H1 (cell line): ENCODE data around the gene ZNF469. TPM values are rescaled to one million over a fixed set of nuclear protein-coding genes. Genes with fewer than 3 reads are reported as not detected.

ENCODE experiments used
- CTCF ChIA-PET: fragments of 300-600 bp; sonication (Branson Sonifier 250); formaldehyde crosslinking; loops from one replicate; lab custom pipeline; 2021; ENCODE audit not compliant: partially characterized antibody; lab: Charles Lee
- POLR2A ChIA-PET: fragments of 300-600 bp; sonication (Branson Sonifier 250); formaldehyde crosslinking; loops from one replicate; lab custom pipeline; 2021; ENCODE audit warnings: inconsistent platforms; ENCODE audit not compliant: partially characterized antibody; lab: Charles Lee
- DNase-seq, 2 experiments: peaks; one replicate each; pipeline versions ENCODE4 v3.0.0 to v3.0.0-alpha.2; 2010 to 2022; ENCODE audit warnings: low spot score in 2 of 2, low read depth in 1 of 2, mixed read lengths in 1 of 2
- FAIRE-seq: peaks from 2 replicates; lab custom pipeline; 2011; peaks lifted over from hg19 to GRCh38; lab: Jason Lieb, UNC
- H2AFZ ChIP-seq: 2 replicates; pipeline ENCODE4 v1.8.1; 2012; ENCODE audit warnings: low read length, inconsistent platforms
- H2AK5ac ChIP-seq: 2 replicates; pipeline ENCODE4 v1.6.1; 2013; ENCODE audit warnings: low read depth, low read length
- H2BK120ac ChIP-seq: replicated peaks from 2 replicates; pipeline ENCODE3; 2013; ENCODE audit warnings: low read depth, low read length, inconsistent platforms
- H2BK12ac ChIP-seq: 2 replicates; pipeline ENCODE4 v1.6.1; 2013; ENCODE audit warnings: low read depth, low read length
- H2BK15ac ChIP-seq: 2 replicates; pipeline ENCODE4 v1.6.1; 2013; ENCODE audit warnings: low read length
- H2BK20ac ChIP-seq: 2 replicates; pipeline ENCODE4 v1.6.1; 2013; ENCODE audit warnings: low read length
- H2BK5ac ChIP-seq: 2 replicates; pipeline ENCODE4 v1.6.1; 2013; ENCODE audit warnings: low read depth, low read length
- H3K14ac ChIP-seq: 2 replicates; pipeline ENCODE4 v1.6.1; 2013; ENCODE audit warnings: inconsistent platforms; ENCODE audit not compliant: insufficient read length
- H3K18ac ChIP-seq: 2 replicates; pipeline ENCODE4 v1.6.1; 2013; ENCODE audit warnings: low read length; ENCODE audit errors: extremely low read depth
- H3K23ac ChIP-seq: 2 replicates; pipeline ENCODE4 v1.6.1; 2013; ENCODE audit warnings: inconsistent platforms; ENCODE audit not compliant: insufficient read length
- H3K23me2 ChIP-seq: 2 replicates; pipeline ENCODE4 v1.6.1; 2013; ENCODE audit warnings: low read depth, low read length
- H3K27ac ChIP-seq: 2 replicates; pipeline ENCODE4 v1.6.1; 2011; ENCODE audit warnings: low read depth, low read length, inconsistent platforms
- H3K27me3 ChIP-seq, 4 experiments: replicated peaks in 1 of 4; 1 replicate in 1 of 4; 2 replicates in 3 of 4; pipeline versions ENCODE4 v1.6.1 to v1.8.1; 2011 to 2013; ENCODE audit warnings: low read length in 3 of 4, mild to moderate bottlenecking in 3 of 4, inconsistent platforms in 2 of 4, mixed read lengths in 2 of 4, moderate library complexity in 1 of 4; ENCODE audit not compliant: control insufficient read depth in 3 of 4, insufficient read depth in 3 of 4; ENCODE audit errors: extremely low read depth in 1 of 4
- H3K36me3 ChIP-seq, 4 experiments: 2 replicates each; pipeline versions ENCODE4 v1.6.1 to v1.8.1; 2011 to 2013; ENCODE audit warnings: mild to moderate bottlenecking in 4 of 4, low read length in 3 of 4, moderate library complexity in 2 of 4, control low read depth in 1 of 4, inconsistent platforms in 1 of 4; ENCODE audit not compliant: insufficient read depth in 4 of 4, control insufficient read depth in 2 of 4
- H3K4ac ChIP-seq: replicated peaks from 2 replicates; pipeline ENCODE3; 2013; ENCODE audit warnings: low read length, low read depth, mixed read lengths, inconsistent platforms; ENCODE audit not compliant: insufficient read length
- H3K4me1 ChIP-seq, 4 experiments: replicated peaks in 1 of 4; 1 replicate in 1 of 4; 2 replicates in 3 of 4; pipeline versions ENCODE4 v1.6.1 to v1.8.1; 2011 to 2013; ENCODE audit warnings: low read length in 3 of 4, inconsistent platforms in 2 of 4, mixed read lengths in 1 of 4; ENCODE audit not compliant: insufficient read depth in 4 of 4, control insufficient read depth in 3 of 4
- H3K4me2 ChIP-seq, 2 experiments: 2 replicates each; pipeline versions ENCODE4 v1.6.1 to v1.8.1; 2011 to 2013; ENCODE audit warnings: low read depth in 2 of 2, low read length in 2 of 2, control low read depth in 1 of 2, inconsistent platforms in 1 of 2, mild to moderate bottlenecking in 1 of 2; ENCODE audit not compliant: insufficient read depth in 1 of 2
- H3K4me3 ChIP-seq, 4 experiments: fragments of 200-600, 300-600 bp in 1 of 4; sonication (generic), shearing (Covaris generic), sonication (Bioruptor Twin) in 1 of 4; 2 replicates each; pipeline versions ENCODE4 v1.5.1 to v1.8.1; 2011 to 2016; ENCODE audit warnings: low read length in 4 of 4, low read depth in 3 of 4, control low read depth in 2 of 4, inconsistent platforms in 2 of 4, mild to moderate bottlenecking in 2 of 4, mixed read lengths in 1 of 4, moderate library complexity in 1 of 4; ENCODE audit not compliant: insufficient read depth in 2 of 4; ENCODE audit errors: extremely low read depth in 1 of 4
- H3K56ac ChIP-seq: replicated peaks from 2 replicates; pipeline ENCODE3; 2013; ENCODE audit warnings: low read depth, mild to moderate bottlenecking, mixed read lengths, low read length, inconsistent platforms; ENCODE audit not compliant: insufficient read length
- H3K79me1 ChIP-seq: 2 replicates; pipeline ENCODE4 v1.6.1; 2013; ENCODE audit warnings: low read depth, low read length, control low read depth
- H3K79me2 ChIP-seq, 2 experiments: 2 replicates each; pipeline versions ENCODE4 v1.6.1 to v1.8.1; 2012 to 2013; ENCODE audit warnings: low read length in 2 of 2, mild to moderate bottlenecking in 2 of 2, inconsistent platforms in 1 of 2; ENCODE audit not compliant: insufficient read depth in 2 of 2, control insufficient read depth in 1 of 2
- H3K9ac ChIP-seq, 4 experiments: replicated peaks in 1 of 4; 1 replicate in 1 of 4; 2 replicates in 3 of 4; pipeline versions ENCODE4 v1.6.1 to v1.8.1; 2011 to 2013; ENCODE audit warnings: low read depth in 3 of 4, low read length in 3 of 4, control low read depth in 2 of 4, mild to moderate bottlenecking in 2 of 4, moderate library complexity in 2 of 4, inconsistent platforms in 1 of 4; ENCODE audit errors: extremely low read depth in 1 of 4
- H3K9me3 ChIP-seq, 2 experiments: 2 replicates each; pipeline versions ENCODE4 v1.6.1 to v1.8.1; 2012 to 2013; ENCODE audit warnings: mild to moderate bottlenecking in 2 of 2, moderate library complexity in 2 of 2, control low read depth in 1 of 2, inconsistent platforms in 1 of 2, low read depth in 1 of 2, low read length in 1 of 2, mixed read lengths in 1 of 2; ENCODE audit not compliant: insufficient read depth in 2 of 2
- H4K20me1 ChIP-seq, 2 experiments: replicated peaks in 1 of 2; 2 replicates each; pipeline versions ENCODE3 to v1.8.1; 2011 to 2013; ENCODE audit warnings: inconsistent platforms in 2 of 2, low read length in 2 of 2, mild to moderate bottlenecking in 1 of 2; ENCODE audit not compliant: insufficient read depth in 2 of 2, control insufficient read depth in 1 of 2
- H4K5ac ChIP-seq: 2 replicates; pipeline ENCODE4 v1.6.1; 2013; ENCODE audit warnings: low read length, low read depth, mixed read lengths, inconsistent platforms; ENCODE audit not compliant: insufficient read length
- H4K8ac ChIP-seq: 2 replicates; pipeline ENCODE4 v1.8.0; 2013; ENCODE audit warnings: mild to moderate bottlenecking, moderate library complexity, low read length, inconsistent platforms; ENCODE audit not compliant: insufficient read depth; ENCODE audit errors: extremely low read depth
- H4K91ac ChIP-seq: replicated peaks from 2 replicates; pipeline ENCODE3; 2013; ENCODE audit warnings: low read length, mixed read lengths, inconsistent platforms; ENCODE audit not compliant: insufficient read length
- CBX5 ChIP-seq: fragments of 300-800, 300-1000 bp; sonication (generic); IDR thresholded peaks from 2 replicates; pipeline ENCODE4 v1.7.1; 2016; ENCODE audit warnings: antibody characterized with exemption, low read length, low read depth
- CBX8 ChIP-seq: fragments of 300-800, 300-1000 bp; sonication (generic); IDR thresholded peaks from 2 replicates; pipeline ENCODE4 v1.7.1; 2016; ENCODE audit warnings: low read depth, low read length, borderline replicate concordance
- CEBPB ChIP-seq: IDR thresholded peaks from 2 replicates; pipeline ENCODE4 v1.6.1; 2012; ENCODE audit warnings: low read depth, low read length
- EP300 ChIP-seq, 2 experiments: IDR thresholded peaks; 1 replicate in 1 of 2; 2 replicates in 1 of 2; pipeline ENCODE4 v1.6.1; 2011 to 2012; ENCODE audit warnings: low read depth in 2 of 2, low read length in 2 of 2, mild to moderate bottlenecking in 2 of 2, borderline replicate concordance in 1 of 2, inconsistent platforms in 1 of 2, moderate library complexity in 1 of 2
- SAP30 ChIP-seq: fragments of 300-600 bp; sonication (generic); IDR thresholded peaks from 2 replicates; pipeline ENCODE4 v1.7.1; 2012; ENCODE audit warnings: low read length, moderate library complexity, mild to moderate bottlenecking, inconsistent platforms; ENCODE audit not compliant: insufficient read depth, insufficient replicate concordance
- TAF1 ChIP-seq: IDR thresholded peaks from 2 replicates; pipeline ENCODE4 v1.6.1; 2011; ENCODE audit warnings: mild to moderate bottlenecking, low read depth, low read length
- TAF7 ChIP-seq: optimal IDR thresholded peaks from 2 replicates; pipeline ENCODE3; 2011; ENCODE audit warnings: low read depth, mild to moderate bottlenecking, inconsistent platforms, low read length, moderate library complexity, borderline replicate concordance
- WGBS, 2 experiments: shearing (Covaris generic) in 1 of 2; methylation state at CpG; one replicate each; pipeline versions ENCODE4 v1.1.6 to v1.1.7; 2013 to 2015; ENCODE audit warnings: low lambda C conversion rate in 2 of 2, mixed read lengths in 2 of 2, inconsistent platforms in 1 of 2, low coverage in 1 of 2, missing lambda C conversion rate in 1 of 2; ENCODE audit not compliant: insufficient replicate concordance in 2 of 2, insufficient coverage in 1 of 2, insufficient read length in 1 of 2; ENCODE audit errors: extremely low coverage in 1 of 2, missing lambda C conversion rate in 1 of 2; 5-methylcytosine and 5-hydroxymethylcytosine counted together
- polyA plus RNA-seq, 7 experiments: library from polyadenylated mRNA; depleted of rRNA in 3 of 7; stranded (reverse) in 5 of 7; unstranded in 2 of 7; fragments of >200 nt in 5 of 7; fragments of 200-250 nt in 2 of 7; gene quantifications; 1 replicate in 5 of 7; 2 replicates in 1 of 7; 4 replicates in 1 of 7; pipeline versions ENCODE4 v1.2.1 to v1.2.3, GENCODE V29; 2011 to 2013; ENCODE audit warnings: missing spikeins in 2 of 7, mixed read lengths in 2 of 7
- total RNA-seq: library from RNA; stranded (reverse); fragmentation: NEBNext Ultra II Directional; extraction: Animal tissue kit (Norgen Biotek cat#: 25700); gene quantifications from 2 replicates; pipeline ENCODE4 v1.2.1, GENCODE V29; 2021

ZNF469 gene
- total and polyA plus RNA-seq, 2 of the 8 experiments (the other 6 are each of a cell fraction or from before 2014, with no cell fraction given): 0.30 to 1.8 TPM

GRCh38 chr16:88380619-88381018 lies 2.1 kb upstream of the ZNF469 start:
- 88% methylated on average over 7 of the region's 7 CpGs; no CpG with 5 or more reads in 1 of the 2 experiments for WGBS, 2 experiments
- H3K9ac ChIP-seq: peak overlapping the region in 1 of 4 experiments; percentile 13; a peak in 2 of 7 replicates
- DNase-seq (no peak), FAIRE-seq (no peak)
- 0 out of 4 replicates have a peak, but pooled peaks cover 0 to 6% of the 10 kb centered on the region in 2 experiments for H3K9me3 ChIP-seq
- H2BK120ac ChIP-seq: peak overlapping the region; percentile 97
- no peaks in the 10 kb centered on the region for H3K79me2 ChIP-seq
- peak overlapping the region; percentile 99 for H4K91ac ChIP-seq
- no peak overlapping the region for H4K5ac ChIP-seq
- H3K4me1 ChIP-seq: peaks cover 6 to 27% (median 20%) of the 10 kb centered on the region in 4 experiments
- H2BK12ac ChIP-seq: peak overlapping the region; percentile 70; the same call in 1 of the 2 replicates
- POLR2A ChIA-PET: no interaction called here
- peak overlapping the region; percentile 96 for H2AK5ac ChIP-seq
- H2AFZ ChIP-seq: no peak overlapping the region
- CTCF ChIA-PET: no interaction called here
- peaks cover 10% of the 10 kb centered on the region for H3K23me2 ChIP-seq
- H3K4me2 ChIP-seq: peak overlapping the region in 1 of 2 experiments; percentile 49; a peak in 1 of 4 replicates
- H2BK5ac ChIP-seq: peak overlapping the region; percentile 20
- TF ChIP-seq CBX8: no peak
- TF ChIP-seq TAF1: no peak
- TF ChIP-seq SAP30: no peak
- no peak for TF ChIP-seq EP300 (IDR thresholded peaks at IDR 0.05; ENCODE audit: borderline replicate concordance in 1 of 2, low read depth in 2 of 2, low read length in 2 of 2)
- no peak for TF ChIP-seq CEBPB
- no peak for TF ChIP-seq CBX5
- no peak for TF ChIP-seq TAF7
- H3K79me1 ChIP-seq: no peaks in the 10 kb centered on the region
- peak overlapping the region; percentile 100 for H3K4ac ChIP-seq
- peak overlapping the region; percentile 22; the same call in 1 of the 2 replicates for H2BK15ac ChIP-seq
- H3K36me3 ChIP-seq: no peaks in the 10 kb centered on the region
- peak overlapping the region; percentile 8 for H2BK20ac ChIP-seq
- H4K8ac ChIP-seq: 0 out of 2 replicates have a peak overlapping the region, but pooled peaks have one; percentile 8
- H3K4me3 ChIP-seq: no peak overlapping the region
- H3K23ac ChIP-seq: peak overlapping the region; percentile 74
- H4K20me1 ChIP-seq: peaks cover 0 to 17% of the 10 kb centered on the region in 2 experiments
- peak overlapping the region; percentile 59 for H3K56ac ChIP-seq
- H3K27me3 ChIP-seq: peaks cover 21 to 39% (median 34%) of the 10 kb centered on the region in 4 experiments
- peak overlapping the region; percentile 56; the same call in 1 of the 2 replicates for H3K18ac ChIP-seq
- H3K14ac ChIP-seq: no peak overlapping the region
- no peak overlapping the region for H3K27ac ChIP-seq
